NCI-H2029 (cell line): ENCODE data around the gene IGFBP7.
"Not testable (repeated sequence)": the region's sequence is repeated elsewhere in the genome, so short reads cannot be mapped to it uniquely, and the experiment has no call there.

Experiments
- DNase-seq: peaks from one replicate; lab custom pipeline; 2025; lab: John Stamatoyannopoulos, UW

Gene IGFBP7

DNA sequence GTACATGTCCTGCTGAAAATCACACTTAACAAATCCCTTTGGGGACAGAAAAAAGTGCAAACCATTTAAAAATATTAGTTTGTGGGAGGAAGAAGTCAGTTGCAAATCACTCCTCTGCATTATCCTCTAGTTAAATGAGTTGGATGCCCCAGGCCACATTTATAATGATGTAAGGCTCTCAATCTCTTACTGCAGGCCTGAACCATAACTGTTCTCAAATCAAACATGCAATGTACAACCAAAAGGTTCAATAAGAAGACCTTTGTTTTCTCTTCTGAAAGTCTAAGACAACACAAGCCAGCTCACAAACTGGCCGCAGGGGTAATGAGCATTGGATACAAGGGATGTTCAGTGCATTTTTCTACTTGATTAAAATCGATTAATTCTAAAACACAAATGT is 39.7 kb downstream of the IGFBP7 start:
- DNase-seq, result no peak

DNA sequence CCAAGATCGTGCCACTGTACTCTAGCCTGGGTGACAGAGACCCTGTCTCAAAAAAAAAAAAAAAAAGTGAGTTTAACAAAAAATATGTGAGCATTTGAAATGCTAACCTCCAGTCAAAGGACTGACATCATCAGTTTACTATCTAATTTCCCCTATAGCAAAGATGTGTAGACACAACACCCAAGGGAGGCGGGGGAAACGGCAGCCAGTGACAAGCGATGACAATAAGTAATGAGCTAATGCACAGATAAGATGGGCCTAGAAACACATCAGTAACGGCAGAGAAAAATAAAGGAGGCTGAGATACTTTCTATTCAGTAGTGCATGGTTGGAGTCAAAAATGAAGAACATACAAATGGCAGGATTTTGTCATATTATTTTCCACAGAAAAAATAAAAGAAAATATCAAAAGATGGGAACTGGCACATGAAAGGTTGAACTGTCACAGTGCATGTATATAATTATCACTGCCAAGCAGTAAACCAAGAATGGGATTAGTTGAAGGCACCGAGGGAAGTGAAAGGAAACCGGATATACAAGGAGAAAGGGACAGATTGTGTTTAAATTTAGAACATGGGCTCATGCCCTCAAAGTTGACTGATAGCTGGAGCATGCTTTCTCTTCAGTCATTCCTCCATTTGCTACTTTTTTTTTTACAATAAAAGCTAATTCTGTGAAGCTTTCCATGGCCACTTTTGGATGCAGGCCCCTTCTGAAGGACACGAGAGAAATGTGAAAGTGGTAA is 41.8 kb downstream of the IGFBP7 start:
- no peak for DNase-seq

DNA sequence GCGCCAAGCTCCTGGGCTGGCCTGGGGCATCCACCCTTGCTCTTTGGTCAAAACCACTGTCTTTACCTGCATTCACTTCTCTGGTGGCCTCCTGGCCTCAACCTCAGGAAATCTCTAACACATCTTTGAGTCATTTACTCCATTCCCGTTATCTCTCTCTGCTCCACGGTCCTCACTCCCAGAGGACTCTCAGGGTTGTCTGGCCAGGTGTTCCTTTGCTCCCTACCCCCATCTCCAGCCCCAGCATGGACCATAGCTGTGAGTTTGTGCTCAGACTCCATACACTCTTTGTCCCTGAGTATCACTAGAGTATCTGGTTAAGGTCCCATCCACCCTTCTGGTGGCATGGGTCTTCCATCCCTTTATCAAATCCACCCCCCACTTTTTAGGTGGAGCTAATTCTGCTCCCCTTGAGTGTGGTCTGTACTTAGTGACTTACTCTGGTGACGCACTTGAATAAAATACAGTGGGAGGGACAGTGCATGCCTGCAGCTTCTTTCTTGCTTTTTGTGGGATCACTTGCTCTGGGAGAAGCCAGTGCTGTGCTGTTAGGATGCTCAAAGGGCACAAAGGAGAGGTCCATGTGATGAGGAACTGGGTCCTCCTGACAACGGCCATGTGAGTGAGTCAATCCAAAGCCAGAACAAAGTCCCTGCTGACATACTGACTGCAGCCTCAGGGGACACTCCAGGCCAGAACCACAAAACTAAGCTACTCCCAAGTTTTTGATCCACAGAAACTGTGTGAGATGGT is 44.3 kb downstream of the IGFBP7 start:
- no peak for DNase-seq

DNA sequence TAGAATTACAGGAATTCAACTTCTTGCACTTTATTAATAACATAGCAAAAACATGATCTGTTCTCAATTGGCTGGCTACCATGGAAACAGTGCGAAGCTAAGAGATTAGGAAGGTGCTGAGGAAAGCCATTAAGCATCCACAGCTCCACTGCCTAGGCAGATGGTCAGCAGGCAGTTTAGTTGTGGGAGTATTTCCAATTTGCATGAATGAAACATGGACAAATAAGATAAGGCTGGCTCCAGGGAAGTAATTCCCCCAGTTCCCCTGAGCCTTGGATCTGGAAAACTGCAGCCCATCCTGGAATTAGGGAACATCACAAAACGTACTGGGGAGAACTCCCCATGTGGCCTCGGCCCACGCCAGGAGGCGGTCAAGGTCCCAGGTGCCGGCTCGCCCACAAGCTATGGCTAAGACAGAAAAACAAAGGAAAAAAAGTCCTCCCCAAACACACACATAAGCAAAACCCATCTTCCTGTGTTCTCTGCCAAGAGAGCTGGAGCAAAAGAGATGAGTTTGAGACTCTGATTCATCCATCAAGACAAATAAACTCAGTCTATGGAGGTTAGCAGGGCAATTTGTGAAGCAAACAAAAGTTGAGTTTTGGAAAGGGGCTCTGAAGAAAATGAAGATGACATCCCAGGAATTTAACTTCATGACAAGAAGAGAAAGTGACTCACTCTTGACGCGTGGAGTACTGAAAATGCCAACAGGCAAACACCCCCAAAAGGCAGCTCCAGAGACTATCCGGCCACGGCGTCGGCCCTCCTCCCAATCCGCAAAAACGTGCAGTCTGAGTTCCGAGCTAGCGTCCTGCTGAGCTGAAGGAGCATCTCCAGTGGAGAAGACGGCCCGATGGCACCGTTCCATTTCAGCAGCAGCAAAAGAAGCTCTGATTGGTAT is 45.1 kb downstream of the IGFBP7 start:
- DNase-seq, result no peak

DNA sequence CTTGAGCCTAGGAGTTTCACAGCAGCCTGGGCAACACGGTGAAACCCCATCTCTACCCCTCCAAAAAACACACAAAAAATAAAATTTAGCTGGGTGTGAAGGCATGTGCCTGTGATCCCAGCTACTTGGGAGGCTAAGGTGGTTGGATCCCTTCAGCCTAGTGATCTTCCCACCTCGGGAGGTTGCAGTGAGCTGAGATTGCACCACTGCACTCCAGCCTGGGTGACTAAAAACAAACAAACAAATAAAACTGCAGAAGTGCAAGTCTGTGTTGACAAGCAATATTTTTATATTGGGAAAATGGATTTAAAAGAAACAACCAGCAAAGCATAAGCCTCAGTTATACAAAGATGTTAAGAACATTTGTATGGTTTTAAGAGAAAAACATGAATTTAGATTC is 46.1 kb downstream of the IGFBP7 start:
- no peak for DNase-seq

DNA sequence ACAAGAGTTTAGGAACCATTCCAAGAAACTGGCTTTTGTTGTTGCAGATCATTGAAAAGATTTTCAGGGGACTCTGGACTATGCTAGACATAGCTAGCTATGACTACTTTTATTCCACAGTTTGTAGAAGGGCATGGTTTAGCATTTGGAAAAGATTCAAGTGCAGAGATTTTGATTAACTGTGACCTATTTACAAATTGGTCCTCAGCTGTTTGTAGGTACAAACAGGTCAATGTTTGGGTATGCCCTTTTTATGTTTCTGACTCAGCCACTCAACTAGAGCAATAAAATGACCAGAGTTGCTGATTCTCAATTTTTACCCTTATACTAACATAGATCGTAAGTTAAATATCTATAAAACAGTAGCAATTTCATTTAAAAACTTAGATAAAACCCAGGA is 46.7 kb downstream of the IGFBP7 start:
- no peak for DNase-seq

DNA sequence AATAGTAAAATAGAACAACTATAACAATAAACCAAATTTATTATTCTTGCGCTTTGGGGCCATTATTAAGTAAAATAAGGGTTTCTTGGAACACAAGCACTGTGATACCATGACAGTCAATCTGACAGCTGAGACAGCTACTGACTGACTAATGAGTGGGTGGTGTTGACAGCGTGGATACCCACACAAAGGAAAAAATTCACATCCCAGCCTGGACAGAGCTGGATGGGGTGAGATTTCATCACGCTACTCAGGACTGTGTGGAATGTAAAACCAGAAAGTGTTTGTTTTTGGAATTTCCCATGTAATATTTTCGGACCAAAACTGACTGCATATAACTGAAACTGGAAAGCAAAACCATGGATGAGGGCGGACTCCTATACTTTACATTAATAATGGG is 48.8 kb downstream of the IGFBP7 start:
- DNase-seq, result no peak

DNA sequence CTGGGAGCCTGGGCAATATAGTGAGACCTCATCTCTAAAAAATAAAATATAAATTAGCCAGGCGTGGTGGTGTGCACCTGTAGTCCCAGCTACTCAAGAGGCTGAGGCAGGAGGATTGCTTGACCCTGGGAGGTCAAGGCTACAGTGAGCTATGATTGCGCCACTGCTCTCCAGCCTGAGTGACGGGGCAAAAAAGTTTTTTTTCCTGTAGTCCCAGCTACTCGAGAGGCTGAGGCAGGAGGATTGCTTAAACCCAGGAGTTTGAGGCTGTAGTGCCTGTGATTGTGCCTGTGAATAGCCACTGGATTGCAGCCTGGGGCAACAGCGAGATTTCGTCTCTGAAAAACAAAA is 49.5 kb downstream of the IGFBP7 start:
- not testable (repeated sequence) for DNase-seq

DNA sequence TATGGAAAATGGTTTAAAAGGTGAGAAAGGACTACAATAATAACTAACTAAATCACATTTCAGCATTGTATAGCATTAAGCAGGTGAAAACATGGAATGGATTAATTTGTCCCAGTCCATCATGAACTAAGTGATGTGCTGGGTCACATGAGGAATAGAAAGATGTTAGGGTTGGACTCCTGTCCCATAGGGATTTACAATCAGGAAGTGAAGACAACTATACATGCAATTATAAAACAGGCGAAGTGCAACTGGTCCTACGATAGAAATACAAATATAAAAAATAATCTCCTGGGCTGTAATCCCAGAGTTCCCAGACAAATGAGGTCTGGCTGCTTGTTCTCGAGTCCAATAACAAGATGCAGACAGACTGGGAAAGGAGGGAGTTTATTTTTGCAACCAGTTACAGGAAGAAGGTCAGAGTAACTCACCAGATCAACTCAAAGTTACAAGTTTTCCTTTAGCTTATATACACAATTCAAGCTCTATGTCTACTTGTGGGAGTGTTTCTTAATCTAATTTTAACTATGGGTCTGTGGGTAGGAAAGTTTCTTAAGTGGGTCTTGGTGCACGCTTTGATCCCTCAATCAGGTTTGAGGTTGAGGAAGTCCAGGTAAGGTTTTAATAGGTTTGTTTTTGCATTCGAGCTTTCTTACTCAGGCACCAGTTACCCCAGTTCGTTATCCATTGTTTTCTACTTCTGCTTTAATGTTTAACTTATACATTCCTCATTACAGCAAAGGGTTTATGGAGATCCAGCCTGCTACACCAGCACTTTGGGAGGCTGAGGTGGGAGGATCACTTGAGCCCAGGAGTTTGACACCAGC is 50.1 kb downstream of the IGFBP7 start:
- DNase-seq, result no peak

DNA sequence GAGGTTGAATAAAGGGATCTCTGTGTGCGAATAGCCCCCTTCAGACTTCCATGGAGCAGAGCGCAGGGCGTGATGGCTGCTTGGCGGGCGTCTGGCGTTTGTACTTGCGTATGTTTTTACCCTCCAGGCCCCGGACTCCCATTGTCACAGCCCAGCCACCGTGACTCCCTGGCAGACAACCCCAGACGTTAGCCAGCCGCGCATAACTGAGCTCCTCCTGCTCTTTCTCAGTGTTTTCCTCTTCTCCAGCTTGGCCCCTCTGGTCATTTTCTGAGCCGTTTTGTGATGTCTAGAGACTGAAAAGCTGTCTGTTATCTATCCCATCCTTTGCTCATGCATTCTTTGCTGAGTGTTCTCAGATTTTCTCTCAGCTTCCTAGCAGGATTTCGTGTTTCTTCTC is 54.3 kb downstream of the IGFBP7 start:
- DNase-seq, result no peak

DNA sequence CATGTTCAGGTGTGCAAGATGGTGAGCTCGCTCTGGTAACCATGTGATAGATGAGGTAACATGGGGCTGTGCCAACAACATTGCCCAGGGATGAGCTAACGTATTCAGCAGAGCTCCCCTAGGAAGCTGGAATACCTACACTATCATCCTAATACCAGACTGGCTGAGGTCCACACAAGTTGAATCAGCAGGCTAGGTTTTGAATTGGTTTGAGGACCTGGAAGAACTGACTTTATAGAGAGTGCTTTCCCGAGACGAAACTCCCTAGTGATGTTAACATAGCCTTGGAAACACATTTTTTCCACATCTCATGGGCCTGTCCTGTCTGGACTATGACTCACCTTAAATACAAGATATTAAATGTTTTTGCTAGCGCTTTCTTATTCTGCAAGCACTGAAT is 56.7 kb downstream of the IGFBP7 start:
- no peak for DNase-seq

DNA sequence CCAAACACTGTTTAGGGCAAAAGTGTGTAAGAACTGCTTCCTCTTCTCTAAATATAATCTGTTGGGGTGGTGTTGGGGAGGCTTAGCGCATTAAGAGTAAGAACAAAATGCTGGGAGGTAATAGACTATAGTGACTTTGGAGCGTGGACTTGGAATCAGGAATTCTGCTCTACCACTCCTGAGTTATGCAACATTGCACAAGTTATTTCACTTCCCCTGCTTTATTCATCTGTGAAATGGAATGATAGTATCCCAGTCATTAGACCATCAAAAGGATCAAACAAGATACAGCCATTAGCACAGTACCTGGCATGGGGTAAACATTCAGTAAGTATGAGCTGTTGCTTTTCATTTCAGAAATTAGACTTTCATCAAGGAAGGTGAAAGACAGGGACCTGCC is 58.7 kb downstream of the IGFBP7 start:
- no peak for DNase-seq

DNA sequence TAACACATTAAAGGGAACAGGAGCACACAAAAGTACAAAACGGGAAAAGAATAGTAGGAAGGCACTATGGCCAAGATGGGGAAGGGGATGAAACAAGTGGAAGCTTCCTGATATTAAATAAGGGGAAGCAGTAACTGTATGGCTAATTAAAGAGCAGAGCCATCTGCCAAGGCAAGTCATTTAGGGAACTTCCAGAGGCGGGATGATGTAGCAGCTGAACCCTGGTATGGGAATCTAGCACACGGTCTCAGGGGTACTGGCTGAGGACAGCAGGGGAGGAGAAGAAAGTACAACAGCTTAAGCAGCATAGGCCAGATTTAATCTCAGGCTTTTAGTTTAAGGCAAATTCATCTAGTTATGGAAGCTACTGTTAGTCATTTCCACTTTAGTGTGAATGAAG is 59.1 kb downstream of the IGFBP7 start:
- DNase-seq, result no peak

DNA sequence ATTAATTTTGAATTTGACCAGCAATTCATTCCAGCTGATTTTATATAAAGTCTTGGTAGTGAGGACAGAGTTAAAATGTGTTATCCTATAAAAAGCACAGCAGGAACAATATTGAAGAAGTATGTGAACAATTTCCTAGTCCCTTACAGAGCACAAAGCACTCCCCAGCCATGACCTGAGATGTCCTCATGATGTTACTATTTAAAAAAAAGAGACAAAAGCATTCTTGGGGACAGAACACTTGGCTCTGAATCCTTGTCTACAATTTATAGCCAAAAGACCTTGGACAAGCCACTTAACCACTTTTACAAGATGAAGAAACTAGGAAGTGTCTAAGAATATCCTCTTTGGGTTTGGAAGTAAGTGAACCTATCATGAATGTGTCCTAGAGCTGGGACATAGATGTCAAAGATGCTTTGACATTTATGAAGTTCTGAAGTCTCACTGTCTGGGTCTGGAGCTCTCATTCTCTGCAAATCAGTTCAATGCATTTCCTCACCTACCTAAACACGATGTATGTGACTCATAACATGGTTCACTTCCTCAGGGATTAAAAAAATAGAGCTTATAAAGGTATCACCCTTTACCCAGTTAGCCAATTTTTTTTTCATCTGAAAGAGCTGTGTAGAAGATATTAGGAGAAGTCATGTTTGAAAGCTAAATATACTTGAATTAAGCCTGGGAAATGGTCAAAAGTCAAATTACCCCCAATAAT is 61.4 kb downstream of the IGFBP7 start:
- DNase-seq, result no peak

DNA sequence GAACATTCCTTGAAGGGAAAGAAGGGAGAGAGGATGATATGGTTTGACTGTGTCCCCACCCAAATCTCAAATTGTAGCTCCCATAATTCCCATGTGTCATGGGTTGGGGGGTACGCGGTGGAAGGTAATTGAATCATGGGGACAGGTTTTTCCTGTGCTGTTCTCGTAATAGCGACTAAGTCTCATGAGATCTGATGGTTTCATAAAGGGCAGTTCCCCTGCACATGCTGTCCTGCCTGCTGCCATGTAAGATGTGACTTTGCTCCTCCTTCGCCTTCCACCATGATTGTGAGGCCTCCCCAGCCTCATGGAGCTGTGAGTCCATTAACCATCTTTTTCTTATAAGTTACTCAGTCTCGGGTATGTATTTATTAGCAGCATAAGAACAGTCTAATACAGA is 63.1 kb downstream of the IGFBP7 start:
- DNase-seq, result not testable (repeated sequence)

DNA sequence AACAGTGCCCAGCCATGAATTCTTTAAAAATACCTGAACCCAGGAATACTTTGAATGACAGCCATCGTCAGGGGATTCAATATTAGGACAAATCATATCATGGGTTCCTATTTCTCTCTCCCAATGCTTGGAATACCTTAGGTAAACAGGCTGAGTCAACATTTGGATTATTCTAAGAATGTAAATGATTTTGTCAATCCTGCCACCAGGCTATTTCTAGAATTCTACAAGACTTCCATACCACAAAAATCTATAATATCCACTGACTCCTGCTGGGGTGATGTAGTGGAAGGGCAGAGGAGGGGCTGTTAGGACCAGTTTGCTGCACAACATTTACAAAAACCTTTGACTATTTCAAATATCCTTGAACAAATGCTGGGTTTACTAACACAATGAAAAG is 65.2 kb downstream of the IGFBP7 start:
- no peak for DNase-seq

DNA sequence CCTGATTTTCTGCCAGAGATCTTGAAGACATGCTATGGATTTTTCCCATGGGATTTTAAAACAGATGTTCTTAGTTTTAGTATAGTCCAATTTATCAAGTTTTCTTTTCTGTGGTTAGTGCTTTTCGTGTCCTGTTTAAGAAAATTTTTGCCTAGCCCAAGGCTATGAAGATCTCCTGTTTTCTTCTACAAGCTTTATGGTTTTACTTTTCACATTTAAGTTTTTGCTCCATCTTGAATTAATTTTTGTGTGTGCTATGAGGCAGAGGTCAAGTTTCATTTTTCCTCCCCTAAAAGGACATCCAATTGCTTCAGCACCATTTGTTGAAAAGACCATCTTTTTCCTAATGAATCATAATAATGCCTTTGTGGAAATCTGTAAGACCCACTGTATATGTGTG is 65.9 kb downstream of the IGFBP7 start:
- no peak for DNase-seq

DNA sequence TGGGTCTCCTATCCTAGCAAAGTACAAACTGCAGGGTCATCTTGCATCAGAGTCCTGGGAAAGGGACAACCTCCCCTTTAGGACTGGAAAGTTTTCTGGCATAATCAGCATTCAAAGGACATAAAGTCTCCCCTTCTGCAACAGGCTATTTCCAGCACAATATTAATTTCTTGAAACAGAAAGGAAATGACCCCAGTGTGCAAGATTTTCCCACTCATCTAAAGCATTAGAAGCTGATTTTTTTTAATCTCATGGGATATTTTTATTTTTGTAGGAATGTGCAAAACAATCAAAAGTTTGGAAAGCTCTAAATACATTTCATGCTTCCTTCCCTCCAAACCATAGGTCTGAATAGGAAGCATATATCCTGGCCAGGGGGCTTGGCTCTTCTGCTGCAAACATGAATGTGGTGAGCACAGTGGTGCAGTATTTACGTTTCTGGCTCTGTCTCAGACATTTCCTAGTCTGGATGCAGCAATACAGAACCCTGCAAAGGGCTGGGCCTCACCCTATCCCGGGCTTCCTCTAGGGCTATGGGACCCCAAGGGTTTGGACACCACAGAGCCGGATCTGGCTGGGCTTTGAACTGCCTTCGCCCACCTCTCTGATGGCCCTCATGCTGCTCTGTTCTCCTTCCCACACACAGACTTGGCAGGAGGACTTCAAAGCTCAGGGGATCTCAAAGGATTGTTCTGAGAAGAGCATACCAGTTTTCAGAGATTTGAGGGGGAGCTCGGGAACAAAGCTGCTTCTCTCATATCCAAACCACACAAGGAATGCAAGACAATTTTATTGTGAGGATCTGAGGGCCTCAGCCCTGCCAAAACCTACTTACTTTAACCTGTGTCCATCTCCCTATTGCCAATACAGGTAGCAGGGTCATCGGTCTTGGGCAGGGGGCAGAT is 66.6 kb downstream of the IGFBP7 start:
- no peak for DNase-seq

DNA sequence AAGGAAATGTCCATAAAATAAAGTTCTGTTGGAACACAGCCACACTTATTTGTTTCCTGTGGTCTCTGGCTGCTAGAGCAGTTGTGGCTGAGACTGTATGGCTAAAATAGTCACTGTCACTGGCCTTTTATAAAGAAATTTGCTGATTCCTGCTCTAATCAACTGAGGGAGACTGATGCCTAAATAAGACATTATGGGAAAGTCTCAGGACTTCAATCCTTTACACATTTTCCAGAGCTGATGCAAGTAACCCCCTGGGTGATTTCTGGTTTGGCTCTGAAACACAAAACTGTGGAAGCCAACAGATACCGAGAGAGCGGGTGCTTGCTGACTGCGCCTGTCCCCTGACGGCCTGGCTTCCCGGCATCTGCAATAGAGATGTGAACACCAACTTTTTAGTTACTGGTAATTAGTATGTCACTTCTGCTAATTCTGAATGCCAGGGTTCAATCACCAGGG is 67.4 kb downstream of the IGFBP7 start:
- DNase-seq, result no peak

DNA sequence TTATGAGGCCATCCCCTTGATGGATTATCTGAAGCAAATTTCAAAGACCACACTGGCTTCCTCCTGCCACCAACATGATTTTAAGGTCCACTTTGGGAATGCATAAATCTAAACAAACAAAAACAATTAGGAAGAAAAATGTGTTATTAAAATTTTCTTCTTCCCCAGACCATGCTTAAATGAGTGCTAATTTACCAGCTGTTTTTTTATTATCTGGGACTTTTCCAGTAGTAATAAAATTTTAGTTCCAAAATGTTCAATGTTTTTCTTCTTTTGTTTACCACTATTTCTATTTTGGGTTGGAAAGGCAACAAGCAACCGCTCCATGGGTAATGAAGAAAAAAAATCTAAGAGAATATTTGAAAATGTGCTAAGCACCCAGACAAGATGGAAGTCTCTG is 69.2 kb downstream of the IGFBP7 start:
- no peak for DNase-seq
